Spleen (tissue), 7 donors: ENCODE data around the gene EXOC4.

Experiments used
- POLR2AphosphoS5 ChIP-seq, 3 donors: sonication (generic); formaldehyde crosslinking; IDR thresholded peaks; one replicate each; pipeline ENCODE4 v1.5.1; 2017; ENCODE audit warnings: antibody characterized with exemption in 3 of 3
- TF ChIP-seq, protein P1 (sequence below), 11 experiments: fragments of 200-600 bp in 7 of 11; fragments of 450-650 bp in 4 of 11; sonication (generic) in 4 of 11; IDR thresholded peaks in 8 of 11; conservative IDR thresholded peaks in 3 of 11; 1 replicate in 7 of 11; 2 replicates in 4 of 11; pipeline versions ENCODE4 v1.4.0 to v1.8.0; 2016 to 2021; ENCODE audit warnings: antibody characterized with exemption in 11 of 11, inconsistent platforms in 4 of 11, mild to moderate bottlenecking in 1 of 11
- donor health status: DM: no; HTN: no; CAD: no; lungs with moderate emphysema.
- donor health status: DM: no; HTN: no; CAD: no.
- donor health status: DM: no; HTN: no; CAD: no.

DNA sequence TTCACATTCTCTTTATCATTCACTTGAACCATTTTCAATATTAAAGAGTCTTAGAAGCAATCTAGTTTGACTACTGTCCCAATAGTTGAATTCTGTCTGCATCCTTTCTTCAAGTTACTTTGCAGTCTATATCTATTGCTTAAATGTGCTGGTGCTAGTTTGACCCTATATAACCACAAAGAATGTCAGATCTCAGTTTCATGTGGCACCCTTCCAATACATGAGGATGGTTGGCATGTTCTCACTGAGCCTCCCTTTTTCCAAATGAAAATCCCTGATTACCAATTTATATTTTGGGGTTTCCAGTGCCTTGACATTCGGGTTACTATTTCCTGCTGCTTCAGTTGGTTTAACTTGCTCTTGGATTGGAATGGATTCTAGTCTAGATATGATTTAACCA is 292.7 kb downstream of the EXOC4 start:
- TF ChIP-seq, protein P1, sequence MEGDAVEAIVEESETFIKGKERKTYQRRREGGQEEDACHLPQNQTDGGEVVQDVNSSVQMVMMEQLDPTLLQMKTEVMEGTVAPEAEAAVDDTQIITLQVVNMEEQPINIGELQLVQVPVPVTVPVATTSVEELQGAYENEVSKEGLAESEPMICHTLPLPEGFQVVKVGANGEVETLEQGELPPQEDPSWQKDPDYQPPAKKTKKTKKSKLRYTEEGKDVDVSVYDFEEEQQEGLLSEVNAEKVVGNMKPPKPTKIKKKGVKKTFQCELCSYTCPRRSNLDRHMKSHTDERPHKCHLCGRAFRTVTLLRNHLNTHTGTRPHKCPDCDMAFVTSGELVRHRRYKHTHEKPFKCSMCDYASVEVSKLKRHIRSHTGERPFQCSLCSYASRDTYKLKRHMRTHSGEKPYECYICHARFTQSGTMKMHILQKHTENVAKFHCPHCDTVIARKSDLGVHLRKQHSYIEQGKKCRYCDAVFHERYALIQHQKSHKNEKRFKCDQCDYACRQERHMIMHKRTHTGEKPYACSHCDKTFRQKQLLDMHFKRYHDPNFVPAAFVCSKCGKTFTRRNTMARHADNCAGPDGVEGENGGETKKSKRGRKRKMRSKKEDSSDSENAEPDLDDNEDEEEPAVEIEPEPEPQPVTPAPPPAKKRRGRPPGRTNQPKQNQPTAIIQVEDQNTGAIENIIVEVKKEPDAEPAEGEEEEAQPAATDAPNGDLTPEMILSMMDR (IDR thresholded peaks at IDR 0.05 in 8 of 11, conservative IDR thresholded peaks at IDR 0.05 in 3 of 11) = no peak
- no peak for TF ChIP-seq POLR2AphosphoS5 (IDR thresholded peaks at IDR 0.05)
